BLaER1 treated with 17β-estradiol and CSF1 and Interleukin-3, amounts not matched to agents 10 nM and 100 nM (cell line): ENCODE measurements around the gene ACAA1.

Experiments
- H3K27ac ChIP-seq, 11 experiments: shearing (Covaris generic); formaldehyde crosslinking; 2 replicates each; pipeline ENCODE4 v1.8.1; 2022
- H3K27me3 ChIP-seq, 11 experiments: shearing (Covaris generic); formaldehyde crosslinking; 2 replicates each; pipeline ENCODE4 v1.8.1; 2022
- H3K36me3 ChIP-seq, 11 experiments: shearing (Covaris generic); formaldehyde crosslinking; 2 replicates each; pipeline ENCODE4 v1.8.1; 2022
- H3K4me1 ChIP-seq, 10 experiments: shearing (Covaris generic); formaldehyde crosslinking; 2 replicates each; pipeline ENCODE4 v1.8.1; 2022
- H3K4me2 ChIP-seq, 11 experiments: shearing (Covaris generic); formaldehyde crosslinking; 2 replicates each; pipeline ENCODE4 v1.8.1; 2022
- H3K4me3 ChIP-seq, 10 experiments: shearing (Covaris generic); formaldehyde crosslinking; 2 replicates each; pipeline ENCODE4 v1.8.1; 2022
- H3K9ac ChIP-seq, 11 experiments: shearing (Covaris generic); formaldehyde crosslinking; 2 replicates each; pipeline ENCODE4 v1.8.1; 2022
- H3K9me3 ChIP-seq, 11 experiments: shearing (Covaris generic); formaldehyde crosslinking; replicated peaks in 1 of 11; 2 replicates each; pipeline ENCODE4 v1.8.1; 2022
- H4K20me1 ChIP-seq, 11 experiments: shearing (Covaris generic); formaldehyde crosslinking; 2 replicates each; pipeline ENCODE4 v1.8.1; 2022
- Cebpa-rat ChIP-seq, 11 experiments: shearing (Covaris generic); IDR thresholded peaks; 2 replicates each; pipeline ENCODE4 v1.8.1; 2022

ACAA1 gene

DNA sequence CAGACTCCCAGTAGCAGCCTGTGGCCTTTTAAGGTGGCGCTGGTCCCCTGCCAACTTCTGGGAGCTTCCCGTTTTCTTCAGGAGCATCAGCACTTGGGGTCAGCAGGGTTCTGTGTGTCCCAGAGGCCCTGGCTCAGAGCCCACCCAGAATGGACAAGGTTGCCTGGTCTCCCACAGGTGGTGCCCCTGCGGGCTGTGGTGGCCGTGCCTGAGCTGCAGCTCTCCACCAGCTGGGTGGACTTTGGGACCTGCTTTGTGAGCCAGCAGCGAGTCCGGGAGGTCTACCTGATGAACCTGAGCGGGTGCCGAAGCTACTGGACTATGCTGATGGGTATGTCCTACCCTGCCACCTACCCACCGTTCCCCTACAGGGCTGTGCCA, 15.5 kb downstream of the ACAA1 start:
- H3K9me3 ChIP-seq = no peaks in the 10 kb centered on the region
- TF ChIP-seq Cebpa-rat (IDR thresholded peaks at IDR 0.05) = no peak
- H3K36me3 ChIP-seq = peaks cover 67 to 88% (median 77%) of the 10 kb centered on the region in 11 experiments

GRCh38 chr3:38120693-38121450, 16.1 kb downstream of the ACAA1 start:
- H3K36me3 ChIP-seq = peaks cover 61 to 82% (median 71%) of the 10 kb centered on the region in 11 experiments
- no peaks in the 10 kb centered on the region for H3K9me3 ChIP-seq
- no peak overlapping the region for H3K27ac ChIP-seq
- H3K4me3 ChIP-seq = no peak overlapping the region
- H3K4me2 ChIP-seq = no peak overlapping the region
- H3K27me3 ChIP-seq = peaks cover 0 to 3% (median 0%) of the 10 kb centered on the region in 11 experiments; a peak in 1 of 22 replicates
- TF ChIP-seq Cebpa-rat (IDR thresholded peaks at IDR 0.05) = no peak
- H3K9ac ChIP-seq = no peak overlapping the region
- peaks cover 11 to 19% (median 13%) of the 10 kb centered on the region in 10 experiments for H3K4me1 ChIP-seq
- peaks cover 28 to 100% (median 68%) of the 10 kb centered on the region in 11 experiments; a peak in 21 of 22 replicates for H4K20me1 ChIP-seq

More for the DNA sequence above, 15.5 kb downstream of the ACAA1 start:
- no peaks in the 10 kb centered on the region for H3K27me3 ChIP-seq
- H3K9ac ChIP-seq = no peak overlapping the region
- H3K4me2 ChIP-seq = no peak overlapping the region
- no peak overlapping the region for H3K27ac ChIP-seq
- H3K4me1 ChIP-seq = peaks cover 6 to 13% (median 7%) of the 10 kb centered on the region in 10 experiments; a peak in 19 of 20 replicates
- H4K20me1 ChIP-seq = peaks cover 27 to 100% (median 70%) of the 10 kb centered on the region in 11 experiments; a peak in 20 of 22 replicates
- H3K4me3 ChIP-seq = no peak overlapping the region

GRCh38 chr3:38119821-38120692, 16.9 kb downstream of the ACAA1 start:
- H3K4me3 ChIP-seq = no peak overlapping the region
- TF ChIP-seq Cebpa-rat (IDR thresholded peaks at IDR 0.05) = no peak
- no peaks in the 10 kb centered on the region for H3K9me3 ChIP-seq
- H3K27me3 ChIP-seq = peaks cover 0 to 10% (median 0%) of the 10 kb centered on the region in 11 experiments; a peak in 1 of 22 replicates
- H3K4me2 ChIP-seq = no peak overlapping the region
- peaks cover 53 to 74% (median 63%) of the 10 kb centered on the region in 11 experiments for H3K36me3 ChIP-seq
- no peak overlapping the region for H3K27ac ChIP-seq
- peaks cover 29 to 100% (median 64%) of the 10 kb centered on the region in 11 experiments; a peak in 21 of 22 replicates for H4K20me1 ChIP-seq
- H3K9ac ChIP-seq = no peak overlapping the region
- H3K4me1 ChIP-seq = peaks cover 20 to 27% (median 21%) of the 10 kb centered on the region in 10 experiments

GRCh38 chr3:38119248-38119544, 17.7 kb downstream of the ACAA1 start:
- Histone ChIP-seq H3K27me3 (peaks cover 0 to 18% (median 0%) of the 10 kb centered on the region in 11 experiments; a peak in 1 of 22 replicates), H3K4me1 (peaks cover 22 to 35% (median 29%) of the 10 kb centered on the region in 10 experiments), H3K36me3 (peaks cover 44 to 65% (median 54%) of the 10 kb centered on the region in 11 experiments), H3K4me2 (no peak overlapping the region), H3K9me3 (no peaks in the 10 kb centered on the region), H3K4me3 (no peak overlapping the region), H3K9ac (no peak overlapping the region), H3K27ac (no peak overlapping the region), H4K20me1 (peaks cover 20 to 99% (median 63%) of the 10 kb centered on the region in 11 experiments; a peak in 20 of 22 replicates)
- TF ChIP-seq Cebpa-rat (IDR thresholded peaks at IDR 0.05) = no peak

GRCh38 chr3:38118421-38119247, 18.3 kb downstream of the ACAA1 start:
- H3K9me3 ChIP-seq = no peaks in the 10 kb centered on the region
- H3K4me1 ChIP-seq = peaks cover 22 to 36% (median 34%) of the 10 kb centered on the region in 10 experiments
- no peak overlapping the region for H3K9ac ChIP-seq
- H3K27me3 ChIP-seq = peaks cover 0 to 18% (median 0%) of the 10 kb centered on the region in 11 experiments; a peak in 1 of 22 replicates
- no peak overlapping the region for H3K4me3 ChIP-seq
- peaks cover 39 to 60% (median 49%) of the 10 kb centered on the region in 11 experiments for H3K36me3 ChIP-seq
- peaks cover 16 to 94% (median 59%) of the 10 kb centered on the region in 11 experiments; a peak in 20 of 22 replicates for H4K20me1 ChIP-seq
- TF ChIP-seq Cebpa-rat (IDR thresholded peaks at IDR 0.05) = no peak
- no peak overlapping the region for H3K27ac ChIP-seq
- no peak overlapping the region for H3K4me2 ChIP-seq

DNA sequence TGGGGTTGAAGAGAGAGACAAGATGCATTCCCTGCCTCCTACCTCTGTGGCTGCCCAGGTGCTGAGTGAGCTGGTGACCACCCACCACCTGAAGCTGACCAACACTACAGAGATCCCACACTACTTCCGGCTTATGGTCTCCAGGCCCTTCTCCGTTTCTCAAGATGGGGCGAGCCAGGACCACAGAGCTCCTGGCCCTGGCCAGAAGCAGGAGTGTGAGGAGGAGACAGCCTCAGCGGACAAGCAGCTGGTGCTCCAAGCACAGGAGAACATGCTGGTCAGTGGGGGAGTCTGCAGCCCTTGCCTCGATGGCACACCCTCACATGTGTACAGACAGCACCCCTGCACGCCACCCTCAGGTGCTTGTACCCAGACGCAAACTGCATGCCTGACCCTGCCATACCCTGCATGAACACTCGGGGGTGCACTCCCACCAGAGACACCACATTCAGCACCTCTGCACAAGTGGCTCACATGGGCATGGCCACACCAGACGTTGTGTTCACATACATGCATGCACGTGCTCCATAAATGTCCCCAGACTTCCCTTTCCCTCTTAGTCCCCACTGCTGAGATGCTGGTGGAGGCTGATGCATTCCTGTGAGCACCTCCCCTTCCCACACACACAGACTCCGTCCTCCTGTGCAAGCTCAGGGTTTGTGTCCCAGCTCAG, 19.0 kb downstream of the ACAA1 start:
- peaks cover 0 to 18% (median 0%) of the 10 kb centered on the region in 11 experiments; a peak in 1 of 22 replicates for H3K27me3 ChIP-seq
- no peak overlapping the region for H3K9ac ChIP-seq
- H3K36me3 ChIP-seq = peaks cover 31 to 53% (median 41%) of the 10 kb centered on the region in 11 experiments
- no peaks in the 10 kb centered on the region for H3K9me3 ChIP-seq
- H3K4me1 ChIP-seq = peaks cover 22 to 36% (median 34%) of the 10 kb centered on the region in 10 experiments
- peaks cover 10 to 86% (median 52%) of the 10 kb centered on the region in 11 experiments; a peak in 20 of 22 replicates for H4K20me1 ChIP-seq
- no peak for TF ChIP-seq Cebpa-rat (IDR thresholded peaks at IDR 0.05)
- H3K4me2 ChIP-seq = no peak overlapping the region
- no peak overlapping the region for H3K4me3 ChIP-seq
- no peak overlapping the region for H3K27ac ChIP-seq

- no peak overlapping the region for H3K4me3 ChIP-seq
- H3K9ac ChIP-seq = no peak overlapping the region
- H3K36me3 ChIP-seq = peaks cover 25 to 46% (median 35%) of the 10 kb centered on the region in 11 experiments
- peaks cover 8 to 80% (median 48%) of the 10 kb centered on the region in 11 experiments; a peak in 20 of 22 replicates for H4K20me1 ChIP-seq
- no peak for TF ChIP-seq Cebpa-rat (IDR thresholded peaks at IDR 0.05)
- H3K4me1 ChIP-seq = peaks cover 22 to 36% (median 34%) of the 10 kb centered on the region in 10 experiments
- H3K4me2 ChIP-seq = peak overlapping the region in 8 of 11 experiments; percentile 36 to 95 (median 84); a peak in 10 of 22 replicates
- no peaks in the 10 kb centered on the region for H3K9me3 ChIP-seq
- no peak overlapping the region for H3K27ac ChIP-seq
- peaks cover 0 to 18% (median 0%) of the 10 kb centered on the region in 11 experiments; a peak in 1 of 22 replicates for H3K27me3 ChIP-seq
These were observed 19.7 kb downstream of the ACAA1 start for GRCh38 chr3:38117163-38117716.
